Nucleus accumbens (tissue), 56 donors: Measurements from ENCODE around the gene TMEM250.

Experiments used
- DNase-seq, 56 donors: peaks; one replicate each; lab custom pipeline; 2025; lab: John Stamatoyannopoulos, UW

TMEM250 gene

GRCh38 chr9:136147890-136148714 lies 29.4 kb upstream of the TMEM250 start:
- no peak for DNase-seq

GRCh38 chr9:136147038-136147889 lies 28.6 kb upstream of the TMEM250 start:
- DNase-seq = no peak

- no peak for DNase-seq
These were observed 27.7 kb upstream of the TMEM250 start for GRCh38 chr9:136146126-136147037.

GRCh38 chr9:136145580-136145979 lies 26.9 kb upstream of the TMEM250 start:
- no peak for DNase-seq

GRCh38 chr9:136144450-136144849 lies 25.8 kb upstream of the TMEM250 start:
- DNase-seq = no peak

- no peak for DNase-seq
These were observed 24.7 kb upstream of the TMEM250 start for GRCh38 chr9:136143215-136144001.

GRCh38 chr9:136142859-136143214 lies 24.2 kb upstream of the TMEM250 start:
- DNase-seq = no peak

- DNase-seq = no peak
These were observed 23.7 kb upstream of the TMEM250 start for GRCh38 chr9:136142414-136142796.

- no peak for DNase-seq
These were observed 23.2 kb upstream of the TMEM250 start for GRCh38 chr9:136141682-136142413.

GRCh38 chr9:136140966-136141365 lies 22.3 kb upstream of the TMEM250 start:
- DNase-seq = no peak

GRCh38 chr9:136140046-136140445 lies 21.4 kb upstream of the TMEM250 start:
- no peak for DNase-seq

- no peak for DNase-seq
These were observed 19.9 kb upstream of the TMEM250 start for GRCh38 chr9:136138566-136138965.

- DNase-seq = no peak
These were observed 18.9 kb upstream of the TMEM250 start for GRCh38 chr9:136137321-136138265.

GRCh38 chr9:136136127-136136925 lies 17.7 kb upstream of the TMEM250 start:
- no peak for DNase-seq

GRCh38 chr9:136135326-136136126 lies 16.9 kb upstream of the TMEM250 start:
- DNase-seq = peak in 1 of 56 donors; percentile 16

- DNase-seq = no peak
These were observed 15.3 kb upstream of the TMEM250 start for GRCh38 chr9:136133959-136134484.
